ENCODE measurements around the gene COPZ2.
"Not testable (repeated sequence)": the region's sequence is repeated elsewhere in the genome, so short reads cannot be mapped to it uniquely, and the experiment has no call there.

Gene COPZ2

GRCh38 chr17:48051283-48051682 is 13.7 kb upstream of the COPZ2 start:
- H3K9ac ChIP-seq (ENCODE audit: low read depth, low read length): no peak overlapping the region
- H3K36me3 ChIP-seq (ENCODE audit: insufficient read depth, low read length): peaks cover 4% of the 10 kb centered on the region; the same call in 1 of the 2 replicates
- H3K4me1 ChIP-seq (ENCODE audit: insufficient read depth, low read length): peaks cover 37% of the 10 kb centered on the region
- no peaks in the 10 kb centered on the region for H3K9me3 ChIP-seq (ENCODE audit: control insufficient read depth, insufficient read depth, low read length)

GRCh38 chr17:48048384-48049126 is 11.0 kb upstream of the COPZ2 start:
- H3K9me3 ChIP-seq (ENCODE audit: control insufficient read depth, insufficient read depth, low read length): no peaks in the 10 kb centered on the region
- 0 out of 2 replicates have a peak, but pooled peaks cover 3% of the 10 kb centered on the region for H3K36me3 ChIP-seq (ENCODE audit: insufficient read depth, low read length)
- H3K9ac ChIP-seq (ENCODE audit: low read depth, low read length): peak overlapping the region; percentile 87
- peaks cover 40% of the 10 kb centered on the region for H3K4me1 ChIP-seq (ENCODE audit: insufficient read depth, low read length)

GRCh38 chr17:48047741-48048383 is 10.3 kb upstream of the COPZ2 start, which contains the start of gene NFE2L1:
NFE2L1 (plus strand) TSS chr17:48048359; CDS start chr17:48051119, 2,760 bp downstream.
- Histone ChIP-seq H3K9ac (ENCODE audit: low read depth, low read length) (peak within 1 kb of the TSS; percentile 87), H3K4me1 (ENCODE audit: insufficient read depth, low read length) (peaks cover 33% of the 10 kb centered on the region), H3K9me3 (ENCODE audit: control insufficient read depth, insufficient read depth, low read length) (no peaks in the 10 kb centered on the region), H3K36me3 (ENCODE audit: insufficient read depth, low read length) (0 out of 2 replicates have a peak, but pooled peaks cover 3% of the 10 kb centered on the region)

- Histone ChIP-seq H3K9ac (ENCODE audit: low read depth, low read length) (peak overlapping the region; percentile 87), H3K36me3 (ENCODE audit: insufficient read depth, low read length) (0 out of 2 replicates have a peak, but pooled peaks cover 3% of the 10 kb centered on the region), H3K4me1 (ENCODE audit: insufficient read depth, low read length) (peaks cover 27% of the 10 kb centered on the region), H3K9me3 (ENCODE audit: control insufficient read depth, insufficient read depth, low read length) (no peaks in the 10 kb centered on the region)
Measured at GRCh38 chr17:48047113-48047740, 9.6 kb upstream of the COPZ2 start.

GRCh38 chr17:48046296-48046695 is 8.7 kb upstream of the COPZ2 start:
- H3K9me3 ChIP-seq (ENCODE audit: control insufficient read depth, insufficient read depth, low read length): no peaks in the 10 kb centered on the region
- H3K9ac ChIP-seq (ENCODE audit: low read depth, low read length): no peak overlapping the region
- H3K4me1 ChIP-seq (ENCODE audit: insufficient read depth, low read length): peaks cover 19% of the 10 kb centered on the region; the same call in 1 of the 2 replicates
- 0 out of 2 replicates have a peak, but pooled peaks cover 3% of the 10 kb centered on the region for H3K36me3 ChIP-seq (ENCODE audit: insufficient read depth, low read length)

- Histone ChIP-seq H3K36me3 (ENCODE audit: insufficient read depth, low read length) (no peaks in the 10 kb centered on the region), H3K9me3 (ENCODE audit: control insufficient read depth, insufficient read depth, low read length) (no peaks in the 10 kb centered on the region), H3K9ac (ENCODE audit: low read depth, low read length) (no peak overlapping the region), H3K4me1 (ENCODE audit: insufficient read depth, low read length) (peaks cover 12% of the 10 kb centered on the region; the same call in 1 of the 2 replicates)
Measured at GRCh38 chr17:48045316-48046001, 7.9 kb upstream of the COPZ2 start.

GRCh38 chr17:48044851-48045250 is 7.3 kb upstream of the COPZ2 start:
- peaks cover 11% of the 10 kb centered on the region; the same call in 1 of the 2 replicates for H3K4me1 ChIP-seq (ENCODE audit: insufficient read depth, low read length)

GRCh38 chr17:48043176-48043575 is 5.6 kb upstream of the COPZ2 start:
- Histone ChIP-seq H3K9me3 (ENCODE audit: control insufficient read depth, insufficient read depth, low read length) (no peaks in the 10 kb centered on the region), H3K4me1 (ENCODE audit: insufficient read depth, low read length) (peaks cover 11% of the 10 kb centered on the region; the same call in 1 of the 2 replicates), H3K36me3 (ENCODE audit: insufficient read depth, low read length) (no peaks in the 10 kb centered on the region), H3K9ac (ENCODE audit: low read depth, low read length) (no peak overlapping the region)

More at GRCh38 chr17:48044851-48045250, 7.3 kb upstream of the COPZ2 start:
- no peak overlapping the region for H3K9ac ChIP-seq (ENCODE audit: low read depth, low read length)
- H3K36me3 ChIP-seq (ENCODE audit: insufficient read depth, low read length): no peaks in the 10 kb centered on the region
- no peaks in the 10 kb centered on the region for H3K9me3 ChIP-seq (ENCODE audit: control insufficient read depth, insufficient read depth, low read length)

- H3K4me1 ChIP-seq (ENCODE audit: insufficient read depth, low read length): no peaks in the 10 kb centered on the region; the same call in 1 of the 2 replicates
- H3K9me3 ChIP-seq (ENCODE audit: control insufficient read depth, insufficient read depth, low read length): no peaks in the 10 kb centered on the region
- no peak overlapping the region for H3K9ac ChIP-seq (ENCODE audit: low read depth, low read length)
- H3K36me3 ChIP-seq (ENCODE audit: insufficient read depth, low read length): no peaks in the 10 kb centered on the region
Measured at GRCh38 chr17:48038687-48039086, 1.1 kb upstream of the COPZ2 start.

- H3K36me3 ChIP-seq (ENCODE audit: insufficient read depth, low read length): no peaks in the 10 kb centered on the region
Measured at GRCh38 chr17:48037838-48038323, 284 bp upstream of the COPZ2 start.

GRCh38 chr17:48036693-48037035 is 933 bp downstream of the COPZ2 start:
- H3K4me1 ChIP-seq (ENCODE audit: insufficient read depth, low read length): no peaks in the 10 kb centered on the region; the same call in 1 of the 2 replicates
- no peaks in the 10 kb centered on the region for H3K36me3 ChIP-seq (ENCODE audit: insufficient read depth, low read length)
- H3K9me3 ChIP-seq (ENCODE audit: control insufficient read depth, insufficient read depth, low read length): no peaks in the 10 kb centered on the region
- H3K9ac ChIP-seq (ENCODE audit: low read depth, low read length): peak overlapping the region; percentile 68; the same call in 1 of the 2 replicates

More at GRCh38 chr17:48037838-48038323, 284 bp upstream of the COPZ2 start:
- Histone ChIP-seq H3K9me3 (ENCODE audit: control insufficient read depth, insufficient read depth, low read length) (no peaks in the 10 kb centered on the region), H3K9ac (ENCODE audit: low read depth, low read length) (peak overlapping the region; percentile 13; the same call in 1 of the 2 replicates), H3K4me1 (ENCODE audit: insufficient read depth, low read length) (no peaks in the 10 kb centered on the region; the same call in 1 of the 2 replicates)

- not testable (repeated sequence) for H3K36me3 ChIP-seq (ENCODE audit: insufficient read depth, low read length); H3K4me1 ChIP-seq (ENCODE audit: insufficient read depth, low read length); H3K9ac ChIP-seq (ENCODE audit: low read depth, low read length); H3K9me3 ChIP-seq (ENCODE audit: control insufficient read depth, insufficient read depth, low read length)
Measured at GRCh38 chr17:48034734-48035133, 2.9 kb downstream of the COPZ2 start.

- Histone ChIP-seq H3K36me3 (ENCODE audit: insufficient read depth, low read length) (no peaks in the 10 kb centered on the region), H3K9me3 (ENCODE audit: control insufficient read depth, insufficient read depth, low read length) (no peaks in the 10 kb centered on the region), H3K4me1 (ENCODE audit: insufficient read depth, low read length) (peaks cover under 1% of the 10 kb centered on the region; the same call in 1 of the 2 replicates), H3K9ac (ENCODE audit: low read depth, low read length) (no peak overlapping the region)
Measured at GRCh38 chr17:48031966-48032365, 5.6 kb downstream of the COPZ2 start.

GRCh38 chr17:48030531-48030930 is 7.1 kb downstream of the COPZ2 start:
- Histone ChIP-seq H3K36me3 (ENCODE audit: insufficient read depth, low read length) (no peaks in the 10 kb centered on the region), H3K9ac (ENCODE audit: low read depth, low read length) (no peak overlapping the region), H3K9me3 (ENCODE audit: control insufficient read depth, insufficient read depth, low read length) (no peaks in the 10 kb centered on the region), H3K4me1 (ENCODE audit: insufficient read depth, low read length) (peaks cover 6% of the 10 kb centered on the region; the same call in 1 of the 2 replicates)
